GM23338 (cell line): Measurements from ENCODE around the gene GYS2. TPM values are rescaled to one million over a fixed set of nuclear protein-coding genes. Genes with fewer than 3 reads are reported as not detected.

ENCODE experiments used
- ATAC-seq: fragments of 200-7000 bp; cut with Tn5 transposase; 3 replicates; pipeline ENCODE4 v1.9.1; 2020
- DNase-seq: peaks from one replicate; pipeline ENCODE4 v3.0.0-alpha.2; 2015; ENCODE audit warnings: low spot score
- H2AFZ ChIP-seq: fragments of 200-600 bp; sonication (generic); 2 replicates; pipeline ENCODE4 v1.8.0; 2016; ENCODE audit warnings: antibody characterized with exemption, mild to moderate bottlenecking, moderate library complexity
- H3F3A ChIP-seq: fragments of 200-600 bp; sonication (generic); replicated peaks from 2 replicates; pipeline ENCODE4 v1.8.0; 2017; ENCODE audit warnings: antibody characterized with exemption, mixed run types, low read depth
- H3K27ac ChIP-seq: fragments of 200-600 bp; sonication (generic); 2 replicates; pipeline ENCODE4 v1.6.1; 2016; ENCODE audit warnings: low read depth
- H3K27me3 ChIP-seq: fragments of 200-600 bp; sonication (generic); 2 replicates; pipeline ENCODE4 v1.8.0; 2016; ENCODE audit warnings: mild to moderate bottlenecking, mixed run types, moderate library complexity; ENCODE audit not compliant: insufficient read depth
- H3K36me3 ChIP-seq: fragments of 200-600 bp; sonication (generic); 2 replicates; pipeline ENCODE4 v1.8.0; 2016; ENCODE audit warnings: mild to moderate bottlenecking; ENCODE audit not compliant: insufficient read depth
- H3K4me1 ChIP-seq: fragments of 200-600 bp; sonication (generic); 2 replicates; pipeline ENCODE4 v1.8.0; 2016; ENCODE audit warnings: mild to moderate bottlenecking, moderate library complexity; ENCODE audit not compliant: insufficient read depth
- H3K4me2 ChIP-seq: fragments of 200-600 bp; sonication (generic); 2 replicates; pipeline ENCODE4 v1.7.1; 2017; ENCODE audit warnings: mixed run types
- H3K4me3 ChIP-seq: fragments of 200-600 bp; sonication (generic); 2 replicates; pipeline ENCODE4 v1.6.1; 2016; ENCODE audit warnings: mixed run types
- H3K79me2 ChIP-seq: fragments of 200-600 bp; sonication (generic); replicated peaks from 2 replicates; pipeline ENCODE4 v1.8.0; 2017; ENCODE audit warnings: mild to moderate bottlenecking; ENCODE audit not compliant: insufficient read depth
- H3K9me2 ChIP-seq: fragments of 200-600 bp; sonication (generic); 2 replicates; pipeline ENCODE4 v1.8.0; 2017; ENCODE audit not compliant: insufficient read depth
- H4K20me1 ChIP-seq: fragments of 200-600 bp; sonication (generic); replicated peaks from 2 replicates; pipeline ENCODE4 v1.8.0; 2017; ENCODE audit warnings: mild to moderate bottlenecking; ENCODE audit not compliant: insufficient read depth
- H3K27ac Mint-ChIP-seq: 2 replicates; pipeline ENCODE4 v1.8.0; 2020; ENCODE audit warnings: inconsistent platforms, mild to moderate bottlenecking, moderate library complexity, mixed read lengths
- H3K27me3 Mint-ChIP-seq: 3 replicates; pipeline ENCODE4 v1.8.0; 2022; ENCODE audit warnings: low read depth, mild to moderate bottlenecking, moderate library complexity, mixed read lengths, inconsistent platforms; ENCODE audit not compliant: insufficient read depth, poor library complexity
- H3K36me3 Mint-ChIP-seq: 3 replicates; pipeline ENCODE4 v1.8.0; 2021; ENCODE audit warnings: low read depth, mild to moderate bottlenecking, inconsistent platforms, moderate library complexity, mixed read lengths
- H3K4me1 Mint-ChIP-seq: 3 replicates; pipeline ENCODE4 v1.8.0; 2020; ENCODE audit warnings: mild to moderate bottlenecking, inconsistent platforms, mixed read lengths
- H3K4me3 Mint-ChIP-seq: 3 replicates; pipeline ENCODE4 v1.8.0; 2021; ENCODE audit warnings: moderate library complexity, mild to moderate bottlenecking, inconsistent platforms, mixed read lengths
- H3K9me3 Mint-ChIP-seq: 3 replicates; pipeline ENCODE4 v1.8.0; 2020; ENCODE audit warnings: moderate library complexity, mild to moderate bottlenecking, inconsistent platforms, mixed read lengths
- CREB1 ChIP-seq: fragments of 250-450 bp; sonication (Bioruptor Pico); IDR thresholded peaks from 2 replicates; pipeline ENCODE4 v1.5.0; 2020; ENCODE audit warnings: low read depth, mild to moderate bottlenecking, moderate library complexity
- CTCF ChIP-seq, 2 experiments: fragments of 200-600 bp in 1 of 2; sonication (generic) in 1 of 2; conservative IDR thresholded peaks; 2 replicates each; pipeline versions ENCODE4 v1.5.1 to v1.6.1; 2016 to 2017; ENCODE audit warnings: antibody characterized with exemption in 2 of 2, low read depth in 2 of 2, mild to moderate bottlenecking in 2 of 2, moderate library complexity in 1 of 2
- ETS1 ChIP-seq: IDR thresholded peaks from 2 replicates; pipeline ENCODE4 v1.6.1; 2016; ENCODE audit warnings: antibody characterized with exemption
- EZH2 ChIP-seq: fragments of 200-600 bp; sonication (generic); IDR thresholded peaks from one replicate; pipeline ENCODE4 v1.8.0; 2017; ENCODE audit warnings: antibody characterized with exemption, mild to moderate bottlenecking, low read depth; ENCODE audit not compliant: unreplicated experiment
- EZH2phosphoT487 ChIP-seq: fragments of 200-600 bp; sonication (generic); IDR thresholded peaks from one replicate; pipeline ENCODE4 v1.8.1; 2018; ENCODE audit warnings: antibody characterized with exemption; ENCODE audit not compliant: unreplicated experiment
- JUNB ChIP-seq: IDR thresholded peaks from one replicate; pipeline ENCODE4 v1.6.1; 2016; ENCODE audit warnings: antibody characterized with exemption; ENCODE audit not compliant: unreplicated experiment
- NANOG ChIP-seq: IDR thresholded peaks from 2 replicates; pipeline ENCODE4 v1.6.1; 2016; ENCODE audit warnings: antibody characterized with exemption, borderline replicate concordance
- POLR2AphosphoS5 ChIP-seq: IDR thresholded peaks from 2 replicates; pipeline ENCODE4 v1.6.1; 2016; ENCODE audit warnings: antibody characterized with exemption, low read depth
- REST ChIP-seq: IDR thresholded peaks from one replicate; pipeline ENCODE4 v1.6.1; 2018; ENCODE audit warnings: antibody characterized with exemption; ENCODE audit not compliant: unreplicated experiment
- STAT1 ChIP-seq: IDR thresholded peaks from one replicate; pipeline ENCODE4 v1.6.1; 2016; ENCODE audit warnings: antibody characterized with exemption; ENCODE audit not compliant: unreplicated experiment
- ZNF114 ChIP-seq: fragments of 250-450 bp; sonication (Bioruptor Pico); IDR thresholded peaks from 2 replicates; pipeline ENCODE4 v1.5.0; 2020; ENCODE audit warnings: mild to moderate bottlenecking, moderate library complexity
- ZNF331 ChIP-seq: fragments of 250-450 bp; sonication (Bioruptor Pico); IDR thresholded peaks from 2 replicates; pipeline ENCODE4 v1.5.0; 2020; ENCODE audit warnings: low read depth, mild to moderate bottlenecking, moderate library complexity
- ZNF462 ChIP-seq: fragments of 250-450 bp; sonication (Bioruptor Pico); IDR thresholded peaks from 2 replicates; pipeline ENCODE4 v1.5.0; 2020; ENCODE audit warnings: mild to moderate bottlenecking, moderate library complexity
- polyA plus RNA-seq: library from polyadenylated mRNA; unstranded; fragments of >200 nt; fragmentation: Nextera tagmentation; extraction: Ambion mirVana; gene quantifications from 2 replicates; pipeline ENCODE4 v1.2.1, GENCODE V29; 2016
- total RNA-seq: library from RNA; depleted of rRNA; stranded (reverse); fragments of >200 nt; shearing (Covaris generic); gene quantifications from 2 replicates; pipeline ENCODE4 v1.2.3, GENCODE V29; 2014

The GYS2 gene
- total and polyA plus RNA-seq, 2 experiments from 2014 or later: not detected

- Histone ChIP-seq H3K27ac (peak overlapping the region; percentile 33; the same call in 1 of the 2 replicates), H3K9me2 (no peaks in the 10 kb centered on the region), H3K79me2 (peaks cover 75% of the 10 kb centered on the region), H2AFZ (no peak overlapping the region), H3F3A (0 out of 2 replicates have a peak, but pooled peaks cover 6% of the 10 kb centered on the region), H3K4me1 (peaks cover 11% of the 10 kb centered on the region), H3K4me3 (no peak overlapping the region), H4K20me1 (peaks cover 40% of the 10 kb centered on the region), H3K4me2 (no peak overlapping the region), H3K36me3 (peaks cover 83% of the 10 kb centered on the region), H3K27me3 (no peaks in the 10 kb centered on the region)
- DNase-seq: no peak
- peaks cover 96% of the 10 kb centered on the region for H3K36me3 Mint-ChIP-seq
- TF ChIP-seq EZH2 (no peak), JUNB (no peak), ZNF462 (CRISPR knock-in tag) (no peak), ZNF114 (CRISPR knock-in tag) (no peak), NANOG (no peak), CTCF (conservative IDR thresholded peaks at IDR 0.05; ENCODE audit: low read depth in 2 of 2) (no peak), ZNF331 (CRISPR knock-in tag) (no peak), REST (no peak), ETS1 (no peak), EZH2phosphoT487 (no peak), CREB1 (CRISPR knock-in tag) (no peak), POLR2AphosphoS5 (no peak), STAT1 (no peak)
- ATAC-seq: no peak
- no peaks in the 10 kb centered on the region for H3K27me3 Mint-ChIP-seq
- no peak overlapping the region for H3K4me3 Mint-ChIP-seq
- no peak overlapping the region for H3K27ac Mint-ChIP-seq
- H3K4me1 Mint-ChIP-seq: peaks cover 30% of the 10 kb centered on the region
- no peaks in the 10 kb centered on the region for H3K9me3 Mint-ChIP-seq
Observed at GRCh38 chr12:21642707-21643389, 38.2 kb upstream of the GYS2 start.
